Hindlimb muscle (tissue), 1 donor: ENCODE data around the gene ATP6V0B. TPM values are rescaled to one million over a fixed set of nuclear protein-coding genes. Genes with fewer than 3 reads are reported as not detected.
A peak's percentile ranks its signal among the peaks of the same experiment; 100 is the strongest.

ENCODE experiments used
- DNase-seq: peaks from one replicate; pipeline ENCODE4 v3.0.0-alpha.2; 2013
- polyA plus RNA-seq: library from polyadenylated mRNA; unstranded; fragments of 120-200 nt; gene quantifications from one replicate; pipeline ENCODE4 v1.2.1, GENCODE V29; 2013; ENCODE audit not compliant: insufficient read length

ATP6V0B gene
- polyA plus RNA-seq, 1 donor = 50.4 TPM

GRCh38 chr1:43985984-43986595 is 11.3 kb downstream of the ATP6V0B start:
- DNase-seq = no peak

GRCh38 chr1:43986712-43987111 is 12.0 kb downstream of the ATP6V0B start:
- no peak for DNase-seq

DNA sequence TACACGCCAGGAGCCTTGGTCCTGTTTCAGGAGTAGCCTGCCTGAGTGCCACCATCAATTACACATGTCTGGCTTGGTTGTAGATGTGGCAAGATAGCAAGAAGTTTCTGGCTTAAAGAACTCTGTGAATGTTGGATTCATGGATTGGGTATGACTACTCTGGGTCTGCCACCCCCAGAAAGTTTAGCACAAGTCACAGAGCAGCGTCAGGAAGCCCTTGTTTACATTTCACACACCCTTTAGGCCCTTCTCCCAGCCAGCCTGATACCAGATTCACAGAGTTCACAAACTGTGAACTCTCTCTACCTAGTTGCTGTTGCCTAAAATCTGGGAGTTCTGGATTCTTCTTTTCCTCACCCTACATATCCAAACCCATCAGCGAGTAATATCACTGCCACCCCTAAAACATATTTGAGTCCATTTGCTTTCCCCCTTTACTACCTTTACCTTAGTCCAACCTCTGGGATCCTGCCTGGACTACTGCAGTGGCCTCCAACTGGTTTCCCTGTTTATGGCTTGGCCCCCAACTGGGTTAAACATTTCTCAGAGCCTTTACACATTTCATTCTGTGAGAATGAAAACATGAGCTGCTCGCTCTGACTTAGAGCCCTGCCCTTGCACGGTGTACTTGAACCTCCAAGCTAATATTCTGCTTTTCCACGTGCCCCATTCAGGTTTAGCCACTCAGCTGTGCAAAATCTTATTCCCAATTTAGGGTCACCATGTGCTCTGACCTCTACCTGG is 12.6 kb downstream of the ATP6V0B start:
- DNase-seq = no peak

GRCh38 chr1:43990271-43991199 is 15.8 kb downstream of the ATP6V0B start:
- DNase-seq = no peak

GRCh38 chr1:43991200-43991475 is 16.4 kb downstream of the ATP6V0B start:
- no peak for DNase-seq

GRCh38 chr1:43991476-43992231 is 16.9 kb downstream of the ATP6V0B start, which contains the start of gene CCDC24:
Gene CCDC24, plus strand, starts transcription at chr1:43991599. Its CDS starts 280 bp downstream, at chr1:43991879.
- peak; percentile 78 for DNase-seq

- DNase-seq = no peak
These were observed 17.7 kb downstream of the ATP6V0B start for GRCh38 chr1:43992232-43992995.

DNA sequence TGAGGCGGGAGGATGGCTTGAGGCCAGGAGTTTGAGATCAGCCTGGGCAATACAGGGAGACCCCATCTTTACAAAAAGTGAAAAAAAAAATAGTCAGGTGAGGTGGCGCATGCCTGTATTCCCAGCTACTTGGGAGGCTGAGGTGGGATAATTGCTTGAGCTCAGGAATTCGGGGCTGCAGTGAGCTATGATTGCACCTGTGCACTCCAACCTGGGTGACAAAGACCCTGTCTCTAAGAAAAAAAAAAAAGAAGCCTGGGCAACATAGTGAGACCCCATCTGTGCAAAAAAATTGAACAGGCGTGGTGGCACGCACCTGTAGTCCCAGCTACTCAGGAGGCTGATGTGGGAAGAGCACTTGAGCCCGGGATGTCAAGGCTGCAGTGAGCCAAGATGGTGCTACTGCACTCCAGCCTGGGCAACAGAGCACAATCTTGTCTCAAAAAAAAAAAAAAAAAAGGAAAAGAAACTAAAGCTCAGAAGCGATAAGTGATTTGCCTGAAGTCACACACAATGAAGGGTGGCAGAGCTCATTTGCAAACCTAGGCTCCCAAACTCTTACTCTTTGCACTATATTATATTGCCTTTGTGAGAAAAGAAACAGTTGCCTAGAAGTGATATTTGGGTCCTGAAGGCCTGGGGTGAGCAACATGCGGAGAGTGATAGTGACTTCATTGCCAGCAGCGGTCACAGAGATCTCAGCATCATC is 18.6 kb downstream of the ATP6V0B start:
- DNase-seq = no peak

GRCh38 chr1:43994071-43994470 is 19.3 kb downstream of the ATP6V0B start:
- no peak for DNase-seq

GRCh38 chr1:43994794-43995790 is 20.3 kb downstream of the ATP6V0B start:
- no peak for DNase-seq

DNA sequence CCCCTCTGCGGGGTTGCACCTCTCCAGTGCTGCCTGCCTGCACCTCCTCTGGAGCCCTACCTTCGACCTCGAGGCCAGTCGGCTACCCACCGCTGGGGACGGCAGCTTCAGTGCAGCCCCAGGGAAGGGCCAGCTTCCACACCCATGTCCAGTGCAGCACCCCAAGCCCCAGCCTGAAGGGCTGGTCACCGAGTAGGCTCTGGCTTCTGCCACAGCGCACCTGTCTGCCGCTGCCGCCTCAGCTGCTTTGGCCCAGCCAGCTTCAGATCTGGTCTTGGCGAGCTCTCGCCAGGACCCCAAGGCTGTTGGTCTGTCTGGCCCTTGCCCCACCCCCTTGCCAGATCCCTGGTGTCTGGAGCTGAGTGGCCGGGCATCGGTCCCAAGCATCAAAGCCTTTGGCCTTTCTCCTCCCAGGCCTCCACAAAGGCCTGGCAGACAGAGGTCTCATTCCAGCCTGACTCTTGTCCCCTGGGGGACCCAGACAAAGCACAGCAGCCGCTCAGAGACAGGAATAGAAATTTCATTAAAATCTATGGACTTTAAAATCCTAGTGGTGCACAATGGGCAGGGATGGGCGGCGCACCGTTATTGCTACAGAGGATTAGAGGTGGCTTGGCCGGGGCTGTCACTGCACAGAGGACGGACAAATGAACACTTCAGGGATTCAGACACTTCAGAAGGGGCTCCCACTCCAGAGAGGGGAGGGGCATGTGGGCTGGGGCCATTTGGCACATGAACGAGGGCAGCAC is 21.4 kb downstream of the ATP6V0B start:
- DNase-seq = no peak

DNA sequence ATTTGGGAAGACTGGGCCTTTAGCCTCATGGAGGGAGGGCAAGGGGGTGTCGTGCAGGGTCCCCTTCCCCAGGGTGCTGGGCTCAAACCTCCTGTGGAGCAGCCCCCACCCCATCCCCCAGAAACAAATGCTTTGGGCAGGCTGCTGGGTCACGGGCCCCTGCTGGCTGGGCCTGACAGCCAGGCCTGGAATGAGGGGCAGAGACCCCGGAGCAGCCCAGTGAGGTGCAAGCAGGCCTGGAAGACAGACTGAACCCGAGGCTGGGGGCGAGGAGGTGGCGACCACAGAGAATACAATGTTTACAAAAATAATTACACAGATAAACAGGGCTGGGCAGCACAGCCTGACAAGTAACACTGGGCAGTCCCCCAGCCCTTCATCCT is 22.0 kb downstream of the ATP6V0B start:
- DNase-seq = no peak

DNA sequence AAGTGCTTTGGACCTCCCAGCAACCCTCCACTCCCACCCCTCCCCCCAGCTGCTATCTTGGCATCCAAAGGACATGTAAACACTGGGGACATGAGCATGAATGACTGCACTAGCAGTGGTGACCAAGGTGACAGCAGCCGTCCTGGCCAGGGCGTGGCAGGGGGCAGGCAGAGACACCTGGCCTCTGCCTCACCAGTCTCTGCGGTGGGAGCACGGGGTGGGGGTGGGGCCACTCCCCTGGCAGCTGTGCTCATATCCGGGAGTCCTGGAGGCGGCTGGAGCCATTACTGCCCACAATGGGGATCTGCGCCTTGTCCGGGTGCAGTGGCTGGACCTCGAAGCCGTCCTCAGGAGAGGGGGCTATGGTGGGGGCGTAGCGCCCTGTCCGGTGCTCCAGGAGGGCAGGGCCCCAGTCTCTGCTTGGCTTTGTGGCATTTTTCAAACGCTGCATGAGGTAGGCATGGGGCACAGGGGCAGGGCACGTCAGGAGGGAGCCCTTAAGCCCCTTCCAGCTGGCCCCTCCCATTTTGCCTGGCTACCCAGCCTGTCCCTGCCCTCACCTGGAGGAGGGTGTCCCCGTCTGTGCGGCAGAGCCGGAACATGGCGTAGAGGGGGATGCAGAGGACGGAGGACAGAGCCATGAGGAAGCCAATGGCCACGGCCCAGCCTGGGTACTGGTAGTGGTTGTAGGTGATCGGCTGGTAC is 22.7 kb downstream of the ATP6V0B start:
- no peak for DNase-seq

GRCh38 chr1:43998000-43998378 is 23.2 kb downstream of the ATP6V0B start:
- DNase-seq = no peak

DNA sequence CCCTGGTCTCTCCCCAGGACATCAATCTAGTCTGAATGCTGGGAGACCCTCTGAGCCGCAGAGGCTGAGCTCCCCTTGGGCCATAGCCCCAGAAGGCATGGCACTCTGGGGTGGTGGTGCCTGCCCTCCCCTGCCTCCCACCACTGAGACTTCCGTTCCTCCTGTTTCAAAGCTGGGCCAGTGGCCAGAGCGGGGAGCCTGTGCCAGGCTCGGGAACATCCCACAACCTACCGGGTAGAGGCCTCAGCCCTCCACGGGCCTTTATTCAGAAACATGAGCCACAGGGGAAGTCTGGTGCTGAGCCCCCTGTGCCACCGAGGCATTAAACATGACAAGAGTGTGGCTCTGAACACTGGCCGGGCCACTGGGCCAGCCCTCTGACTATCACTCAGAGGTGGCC is 24.7 kb downstream of the ATP6V0B start:
- no peak for DNase-seq

- DNase-seq = no peak
These were observed 25.4 kb downstream of the ATP6V0B start for GRCh38 chr1:44000122-44000665.

GRCh38 chr1:44002165-44002564 is 27.4 kb downstream of the ATP6V0B start:
- DNase-seq = no peak

GRCh38 chr1:44002606-44003157 is 27.9 kb downstream of the ATP6V0B start:
- DNase-seq = no peak
